HG03175 (cell line): Measurements from ENCODE around the gene DPH5.
"Not testable (repeated sequence)": the region's sequence is repeated elsewhere in the genome, so short reads cannot be mapped to it uniquely, and the experiment has no call there.

Experiments used
- ATAC-seq: cut with Tn5 transposase; IDR thresholded peaks from one replicate; pipeline ENCODE4 v1.9.1; 2021; ENCODE audit warnings: mild to moderate bottlenecking, moderate library complexity; ENCODE audit not compliant: unreplicated experiment

Gene DPH5, protein sequence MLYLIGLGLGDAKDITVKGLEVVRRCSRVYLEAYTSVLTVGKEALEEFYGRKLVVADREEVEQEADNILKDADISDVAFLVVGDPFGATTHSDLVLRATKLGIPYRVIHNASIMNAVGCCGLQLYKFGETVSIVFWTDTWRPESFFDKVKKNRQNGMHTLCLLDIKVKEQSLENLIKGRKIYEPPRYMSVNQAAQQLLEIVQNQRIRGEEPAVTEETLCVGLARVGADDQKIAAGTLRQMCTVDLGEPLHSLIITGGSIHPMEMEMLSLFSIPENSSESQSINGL

DNA sequence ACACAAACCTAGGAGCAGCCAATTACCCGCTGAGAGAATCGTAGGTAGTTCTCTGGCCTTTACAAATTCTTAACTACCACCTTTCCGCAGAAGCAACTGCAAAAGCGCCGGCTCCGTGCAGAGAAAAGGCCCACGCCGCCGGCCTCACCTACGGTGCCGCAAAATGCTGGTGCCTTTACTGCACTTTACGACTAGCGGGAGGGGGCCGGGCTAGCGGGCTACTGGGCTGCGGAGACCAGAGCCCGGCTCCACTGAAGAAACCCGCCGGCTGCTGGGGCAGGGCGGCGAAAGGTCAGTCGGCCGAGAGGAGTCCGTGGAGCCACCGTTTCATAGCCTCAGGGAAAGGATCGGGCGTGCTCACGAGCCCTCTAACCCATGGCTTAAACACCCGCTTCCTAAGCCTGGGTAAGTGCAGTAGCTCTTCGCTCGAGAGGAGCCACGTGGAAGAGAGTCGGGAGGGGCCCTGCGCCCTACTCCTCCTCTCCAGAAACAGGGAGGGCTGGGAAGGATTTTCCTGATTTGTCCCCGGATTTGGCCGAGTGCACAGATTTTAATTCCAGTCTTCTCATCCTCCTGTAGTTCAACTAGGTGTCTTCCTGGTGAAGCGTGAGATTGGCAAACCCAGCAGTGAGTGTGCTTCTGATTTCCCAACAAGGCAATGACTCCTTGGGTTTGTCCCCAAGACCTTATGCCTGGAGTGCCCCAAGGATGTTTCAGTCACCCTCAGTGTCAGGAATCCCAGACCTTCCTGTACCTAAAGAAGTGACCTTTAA lies at the start of gene DPH5:
Gene DPH5, minus strand, starts transcription at position 128 of the 773 bp plus-strand sequence. CDS start 341 bp downstream, outside the sequence.
- ATAC-seq: peak; percentile 84

DNA sequence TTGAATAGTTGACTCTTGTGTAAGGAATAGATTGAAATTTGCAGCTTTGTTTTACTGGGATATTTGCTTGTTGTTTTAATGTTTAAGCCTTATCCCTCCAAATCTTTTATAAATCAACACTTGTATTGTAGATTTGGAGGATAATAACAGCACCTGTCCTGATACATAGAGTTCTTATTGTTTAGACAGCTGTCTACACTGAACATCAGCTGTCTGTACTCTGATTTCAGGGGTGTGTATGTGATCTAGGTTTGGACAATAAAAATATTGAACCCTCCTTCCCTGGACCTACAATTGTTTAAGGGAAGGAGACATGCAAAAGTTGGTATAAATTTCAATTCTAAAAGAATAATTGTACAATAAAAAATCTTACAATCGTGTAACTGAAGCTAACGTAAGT lies 48.3 kb upstream of the DPH5 start:
- no peak for ATAC-seq

DNA sequence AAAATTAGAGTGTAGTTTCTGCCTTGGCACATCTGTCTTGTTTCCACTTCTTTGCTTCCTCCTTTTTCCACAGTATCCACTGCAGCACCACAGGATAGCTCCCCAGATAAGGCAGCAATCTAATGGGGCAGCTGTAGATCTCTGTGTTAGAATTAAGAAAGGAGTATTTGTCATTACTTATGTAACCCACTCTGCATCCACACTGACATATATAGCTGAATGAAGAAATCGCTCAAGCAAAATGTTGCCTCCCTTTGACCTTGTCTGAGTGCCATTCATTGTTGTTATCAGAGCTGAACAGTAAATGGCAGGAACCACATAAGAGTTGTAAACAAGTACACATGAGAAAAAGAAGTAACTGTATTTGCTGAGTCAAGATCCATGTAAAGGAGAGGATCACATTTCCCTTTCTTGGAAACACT lies 45.9 kb upstream of the DPH5 start:
- no peak for ATAC-seq

DNA sequence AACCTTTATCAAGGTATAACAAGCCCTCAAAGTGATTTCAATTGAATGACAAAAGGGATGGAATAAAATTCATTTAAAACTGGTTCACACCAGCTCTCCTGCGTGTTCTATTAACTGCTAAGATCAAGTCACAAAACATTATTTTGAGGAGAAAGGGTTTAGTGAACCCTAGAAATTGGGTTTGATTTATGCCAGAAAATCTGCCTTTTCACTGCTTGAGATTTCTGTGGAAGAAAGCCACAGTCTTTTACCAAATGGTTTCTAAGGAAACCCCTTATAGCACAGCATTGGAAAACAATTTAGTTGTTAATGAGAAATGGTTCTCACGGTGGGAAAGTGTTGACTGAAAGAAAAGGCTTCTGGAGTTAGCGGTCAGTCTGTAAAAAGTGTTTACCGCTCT lies 43.6 kb upstream of the DPH5 start:
- no peak for ATAC-seq

DNA sequence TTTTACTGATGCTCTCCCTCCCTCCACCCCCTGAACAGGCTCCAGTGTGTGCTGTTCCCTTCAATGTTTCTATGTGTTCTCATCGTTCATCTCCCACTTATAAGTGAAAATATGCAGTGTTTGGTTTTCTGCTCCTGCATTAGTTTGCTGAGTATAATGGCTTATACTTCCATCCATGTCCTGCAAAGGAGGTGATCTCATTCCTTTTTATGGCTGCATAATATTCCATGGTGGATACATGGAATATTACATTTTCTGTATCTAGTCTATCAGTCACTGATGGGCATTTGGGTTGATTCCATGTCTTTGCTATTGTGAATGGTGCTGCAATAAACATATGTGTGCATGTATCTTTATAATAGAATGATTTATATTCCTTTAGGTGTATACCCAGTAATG lies 41.4 kb upstream of the DPH5 start:
- ATAC-seq: not testable (repeated sequence)

DNA sequence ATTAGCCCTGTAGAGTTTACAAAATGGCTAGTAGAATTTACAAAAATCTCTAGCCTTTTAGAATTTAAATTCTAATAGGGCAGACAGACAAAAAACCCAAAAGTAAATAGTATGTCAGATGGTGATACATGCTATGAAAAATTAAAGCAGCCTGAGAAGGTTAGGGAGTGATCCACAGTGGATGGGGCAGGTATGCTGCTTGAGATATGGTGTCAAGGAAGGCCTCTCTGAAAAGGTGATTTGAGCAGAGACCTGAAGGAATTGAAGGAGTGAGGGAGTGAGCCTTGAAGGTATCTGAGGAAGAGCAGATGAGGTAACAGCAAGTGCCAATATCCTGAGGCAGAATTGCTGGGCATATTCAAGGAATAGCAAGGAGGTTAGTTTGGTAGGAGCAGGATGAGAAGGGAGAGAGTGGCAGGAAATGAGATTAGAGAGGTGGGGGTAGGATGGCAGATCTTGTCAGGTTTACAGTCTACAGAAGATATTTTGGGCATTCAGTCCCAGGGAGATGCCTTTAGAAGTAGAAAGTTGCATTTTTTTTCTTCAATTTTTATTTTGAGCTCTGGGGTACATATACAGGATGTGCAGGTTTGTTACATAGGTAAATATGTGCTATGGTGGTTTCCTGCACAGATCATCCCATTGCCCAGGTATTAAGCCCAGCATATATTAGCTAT lies 40.8 kb upstream of the DPH5 start:
- ATAC-seq: no peak

DNA sequence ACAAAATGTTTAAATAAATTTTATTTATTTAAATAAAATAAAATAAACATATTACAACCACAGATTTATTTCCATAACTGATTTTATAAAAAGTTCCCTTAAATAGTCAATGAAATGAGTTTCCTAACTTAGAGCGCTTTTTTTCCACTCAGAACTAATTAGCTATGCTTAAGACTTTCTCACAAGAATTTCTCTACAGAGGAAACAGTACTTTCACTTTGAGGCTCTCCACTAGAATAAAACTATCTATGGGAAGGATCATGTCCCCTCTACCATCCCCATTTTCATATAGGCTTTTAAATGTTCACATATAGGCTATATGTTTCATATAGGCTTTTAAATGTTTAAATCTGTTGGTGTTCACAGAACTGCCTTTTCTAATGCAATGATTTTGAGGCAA lies 40.0 kb upstream of the DPH5 start:
- no peak for ATAC-seq

DNA sequence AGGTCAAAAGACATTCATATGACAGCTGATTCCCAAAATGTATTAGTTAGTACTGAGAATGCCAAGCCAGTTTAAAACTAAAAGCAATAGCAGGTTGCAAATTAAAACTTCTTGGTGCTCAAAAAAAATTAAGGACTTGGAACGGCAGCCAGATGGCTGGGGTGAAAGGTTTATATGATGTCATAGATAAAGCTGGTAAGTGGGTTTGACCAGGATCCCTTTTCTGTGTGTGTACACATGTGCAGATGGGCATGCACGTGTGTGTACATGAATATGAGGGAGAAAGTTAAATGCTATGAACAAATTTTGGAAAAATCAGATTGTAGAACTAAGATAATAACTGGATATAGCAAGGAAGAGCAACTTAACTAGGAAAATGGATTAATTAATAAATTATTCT lies 39.1 kb upstream of the DPH5 start:
- no peak for ATAC-seq

DNA sequence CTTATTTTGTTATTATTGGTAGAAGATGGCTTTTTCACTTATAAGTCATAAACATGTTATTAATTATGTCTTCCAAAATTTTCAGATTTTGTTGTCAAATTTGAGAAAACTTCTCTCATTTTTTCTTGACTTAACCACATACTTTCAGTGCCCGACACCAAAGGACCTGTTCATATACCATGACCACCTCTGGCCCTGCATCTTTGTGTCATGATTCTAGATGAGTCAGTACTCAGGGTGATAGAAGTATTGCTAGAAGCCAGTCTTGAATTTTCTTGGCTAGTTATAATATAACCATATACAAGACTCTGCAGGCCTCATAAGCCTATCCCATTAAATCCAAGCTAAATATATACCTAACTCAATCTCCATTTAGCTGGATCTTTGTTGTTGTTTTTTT lies 35.4 kb upstream of the DPH5 start:
- ATAC-seq: peak; percentile 72

DNA sequence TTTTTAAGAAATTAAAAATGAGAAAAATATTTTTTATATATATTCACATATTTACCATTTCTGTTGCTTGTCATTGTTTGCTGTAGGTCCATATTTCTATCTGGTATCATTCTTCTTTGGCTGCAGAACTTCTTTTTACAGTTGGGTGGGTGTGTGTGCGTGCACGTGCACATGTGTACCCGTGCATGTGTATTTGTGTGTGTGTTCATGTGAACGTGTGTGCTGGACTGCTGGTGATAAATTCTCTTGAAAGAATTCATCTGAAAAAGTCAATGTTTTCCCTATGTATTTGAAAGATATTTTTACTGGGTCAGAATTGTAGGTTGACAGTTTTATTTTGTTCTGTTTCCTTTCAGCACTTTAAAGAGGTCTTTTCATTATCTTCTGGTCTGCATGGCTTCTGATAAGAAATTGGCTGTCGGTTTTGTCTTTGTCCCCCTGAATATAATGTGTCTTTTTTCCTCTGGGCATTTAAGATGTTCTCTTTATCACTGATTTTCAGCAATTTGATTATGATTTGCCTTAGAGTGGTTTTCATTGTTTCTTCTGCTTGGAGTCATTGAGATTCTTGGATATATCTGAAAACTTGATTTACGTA lies 34.5 kb upstream of the DPH5 start:
- ATAC-seq: no peak

DNA sequence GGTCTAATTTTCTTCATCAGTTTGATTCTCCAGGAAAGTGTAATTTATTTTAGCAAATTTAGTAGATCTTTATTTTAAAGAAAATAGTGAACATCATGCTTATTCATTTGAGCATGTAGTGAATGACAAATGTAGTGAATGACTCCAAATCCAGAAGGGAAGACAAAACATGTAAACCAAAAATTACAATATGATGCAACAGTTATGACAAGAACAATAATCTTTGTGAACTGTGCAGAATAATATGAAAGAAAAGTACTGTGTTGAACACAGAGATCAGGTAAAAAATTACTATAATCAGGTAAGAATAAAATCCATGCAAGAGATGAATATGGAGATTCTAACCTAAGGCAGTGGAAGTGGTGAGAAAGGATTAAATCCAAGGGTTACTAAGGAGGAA lies 30.0 kb upstream of the DPH5 start:
- no peak for ATAC-seq

DNA sequence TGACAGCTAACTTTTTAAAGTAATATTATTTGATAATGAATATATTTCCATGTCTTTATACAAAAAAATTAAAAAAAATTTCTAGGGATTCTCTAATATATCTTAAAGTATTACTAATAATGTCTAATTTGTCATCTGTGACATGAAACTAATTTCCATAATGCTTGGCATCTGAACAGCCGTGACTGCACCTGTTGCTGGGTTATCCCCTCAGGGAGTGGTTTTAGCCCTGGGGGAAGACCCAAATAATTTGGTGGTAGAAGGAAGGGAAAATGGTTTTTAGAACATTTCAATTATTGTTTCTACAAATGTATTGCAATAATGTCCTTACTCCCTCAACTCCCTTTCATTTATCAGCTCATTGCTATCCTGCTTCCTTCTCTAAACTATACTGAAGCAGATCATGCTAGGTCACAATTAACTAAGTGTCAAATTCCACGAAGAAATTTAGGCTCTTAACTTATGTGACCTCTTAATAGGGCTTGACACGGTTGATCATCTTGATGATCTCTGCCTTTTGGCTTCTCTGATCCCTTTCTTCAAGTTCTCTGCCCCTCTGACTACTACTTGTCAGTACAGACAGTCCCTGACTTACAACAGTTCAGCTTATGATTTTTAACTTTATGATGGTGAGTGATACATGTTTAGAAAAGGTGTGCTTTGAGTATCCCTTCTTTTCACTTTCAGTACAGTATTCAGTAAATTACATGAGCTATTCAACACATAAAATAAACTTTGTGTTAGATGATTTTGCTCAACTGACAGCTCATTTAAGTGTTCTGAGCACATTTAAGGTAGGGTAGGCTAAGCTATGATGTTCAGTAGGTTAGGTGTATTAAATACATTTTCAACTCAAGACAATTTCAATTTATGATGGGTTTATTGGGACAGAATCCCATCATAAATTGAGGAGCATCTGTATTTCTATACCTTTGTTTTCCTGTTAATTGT lies 26.4 kb upstream of the DPH5 start:
- ATAC-seq: peak; percentile 83

DNA sequence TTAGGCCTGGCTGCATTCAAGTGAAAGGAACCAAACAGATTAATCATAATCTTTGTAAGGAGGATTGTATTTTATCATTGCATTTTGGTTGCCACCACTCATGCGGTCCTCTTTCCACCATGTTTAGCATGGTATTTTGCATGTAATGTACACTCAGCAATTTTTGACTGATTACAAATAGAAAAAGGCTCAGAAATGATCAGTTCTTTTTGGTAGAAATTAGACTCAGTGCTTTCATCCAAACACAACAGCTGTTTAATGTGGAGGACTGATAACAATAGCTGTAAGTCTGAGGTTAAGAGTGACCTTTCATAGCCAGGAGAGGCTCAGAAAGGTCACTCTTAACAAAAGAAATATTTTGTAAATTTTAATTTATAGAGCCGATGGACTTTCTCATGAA lies 25.3 kb upstream of the DPH5 start:
- ATAC-seq: no peak

DNA sequence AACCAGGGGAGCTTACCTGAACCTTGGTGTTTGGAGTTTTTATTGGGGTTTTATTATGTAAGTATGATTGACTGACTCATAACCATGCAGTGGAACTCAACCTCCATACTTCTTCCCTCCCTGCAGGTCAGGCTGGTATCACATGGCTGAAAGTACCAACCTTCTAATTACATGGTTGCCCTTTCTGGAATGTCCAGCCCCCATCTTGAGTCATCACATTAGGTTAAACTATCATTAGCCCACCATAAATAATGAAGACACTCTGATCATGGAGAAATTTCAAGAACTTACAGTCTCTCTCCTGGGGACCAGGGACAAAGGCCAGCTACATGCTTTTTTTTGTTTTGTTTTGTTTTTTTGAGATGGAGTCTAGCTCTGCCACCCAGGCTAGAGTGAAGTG lies 19.2 kb upstream of the DPH5 start:
- ATAC-seq: no peak

DNA sequence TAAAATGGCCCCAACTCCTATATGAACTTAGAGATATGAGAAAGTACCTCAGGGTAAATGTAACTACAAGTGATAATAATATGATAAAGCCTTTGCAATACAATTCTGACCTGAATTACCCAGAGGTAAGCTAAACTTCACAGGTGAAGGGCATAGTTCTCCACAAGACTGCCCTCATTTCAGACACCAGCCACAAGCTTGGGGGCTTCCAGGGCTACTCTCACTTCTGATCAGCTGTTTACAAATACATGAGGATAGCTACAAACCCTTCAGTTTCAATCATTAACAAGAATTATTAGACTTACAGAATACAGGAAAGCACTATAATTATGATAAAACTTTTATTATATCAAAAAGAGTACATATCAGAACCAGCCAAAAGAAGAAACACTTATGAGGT lies 18.7 kb upstream of the DPH5 start:
- ATAC-seq: no peak

DNA sequence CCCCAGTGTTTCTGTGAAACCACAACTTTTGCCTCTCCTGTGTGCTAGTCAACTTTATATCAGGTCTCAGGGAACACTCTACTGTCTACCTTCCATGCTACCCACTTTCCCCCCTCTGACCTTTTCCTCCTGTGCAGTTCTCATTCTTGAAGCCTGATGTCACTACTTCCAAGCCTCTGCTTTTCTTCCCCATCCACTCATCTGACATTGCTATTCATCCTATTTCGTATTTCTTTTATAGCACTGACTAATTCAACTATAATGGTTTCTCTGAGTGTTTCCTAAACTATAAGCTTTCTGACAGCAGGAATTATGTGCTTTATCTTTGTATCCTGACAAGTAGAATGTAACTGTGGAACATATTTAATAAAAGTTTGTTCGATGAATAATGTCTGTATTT lies 18.2 kb upstream of the DPH5 start:
- ATAC-seq: no peak

DNA sequence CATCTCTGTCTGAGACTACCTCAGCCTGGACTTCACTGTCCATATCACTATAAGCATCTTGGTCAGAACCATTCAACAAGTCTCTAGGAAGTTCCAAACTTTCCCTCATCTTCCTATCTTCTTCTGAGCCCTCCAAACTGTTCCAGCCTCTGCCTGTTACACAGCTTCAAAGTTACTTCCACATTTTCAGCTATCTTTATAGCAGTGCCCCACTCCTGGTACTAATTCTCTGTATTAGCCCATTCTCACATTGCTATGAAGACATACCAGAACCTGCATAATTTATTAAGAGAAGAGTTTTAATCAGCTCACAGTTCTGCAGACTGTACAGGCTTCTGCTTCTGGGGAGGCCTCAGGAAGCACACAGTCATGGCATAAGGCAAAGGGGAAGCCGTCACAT lies 15.7 kb upstream of the DPH5 start:
- ATAC-seq: no peak

DNA sequence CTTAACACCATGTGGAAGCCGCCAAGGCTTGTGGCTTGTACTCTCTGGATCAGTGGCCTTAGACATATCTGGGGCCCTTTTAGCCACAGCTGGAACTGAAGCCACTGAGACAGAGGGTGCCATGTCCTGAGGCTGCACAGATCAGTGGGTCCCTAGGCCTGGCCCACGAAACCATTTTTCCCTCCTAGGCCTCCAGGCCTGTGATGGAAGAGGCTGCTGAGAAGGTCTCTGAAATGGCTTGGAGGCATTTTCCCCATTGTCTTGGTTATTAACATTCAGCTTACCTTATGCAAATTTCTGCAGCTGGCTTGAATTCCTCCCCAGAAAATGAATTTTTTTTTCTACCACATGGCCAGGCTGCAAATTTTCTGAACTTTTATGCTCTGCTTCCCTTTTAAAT lies 15.1 kb upstream of the DPH5 start:
- ATAC-seq: no peak

DNA sequence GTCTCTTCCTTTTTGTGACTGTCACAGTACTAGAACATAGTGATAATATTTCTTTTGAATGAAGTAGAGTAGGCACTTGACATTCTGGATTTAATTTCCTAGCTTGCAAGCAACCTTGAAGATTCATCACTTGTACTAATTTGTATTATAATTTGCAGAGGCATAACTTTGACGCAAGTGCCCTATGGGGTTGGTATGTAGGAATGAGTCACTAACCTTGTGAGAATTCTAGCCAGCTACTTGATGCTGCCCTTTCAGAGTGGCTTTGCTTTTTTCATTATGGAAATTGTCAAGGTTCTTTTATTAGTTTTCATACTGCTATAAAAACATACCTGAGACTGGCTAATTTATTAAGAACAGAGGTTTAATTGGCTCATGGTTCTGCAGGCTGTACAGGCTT lies 13.7 kb upstream of the DPH5 start:
- no peak for ATAC-seq

DNA sequence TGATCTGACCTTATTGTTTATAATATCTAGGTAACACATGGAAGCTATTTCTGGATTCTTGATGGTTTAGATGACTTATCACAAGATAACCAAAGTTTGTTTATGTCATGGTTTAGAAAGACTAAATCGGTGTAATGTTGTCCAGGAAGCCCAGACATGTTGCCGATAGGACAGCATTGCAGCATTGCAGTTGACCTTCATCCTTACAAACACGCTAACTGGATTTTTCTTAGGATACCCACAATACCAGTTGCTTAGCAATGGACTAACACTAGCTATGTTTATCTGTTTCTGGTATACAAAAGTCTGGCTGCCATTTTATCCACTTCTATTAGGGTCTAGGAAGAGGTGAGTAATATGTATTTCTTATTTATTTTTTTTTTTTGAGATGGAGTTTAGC lies 11.7 kb upstream of the DPH5 start:
- no peak for ATAC-seq

DNA sequence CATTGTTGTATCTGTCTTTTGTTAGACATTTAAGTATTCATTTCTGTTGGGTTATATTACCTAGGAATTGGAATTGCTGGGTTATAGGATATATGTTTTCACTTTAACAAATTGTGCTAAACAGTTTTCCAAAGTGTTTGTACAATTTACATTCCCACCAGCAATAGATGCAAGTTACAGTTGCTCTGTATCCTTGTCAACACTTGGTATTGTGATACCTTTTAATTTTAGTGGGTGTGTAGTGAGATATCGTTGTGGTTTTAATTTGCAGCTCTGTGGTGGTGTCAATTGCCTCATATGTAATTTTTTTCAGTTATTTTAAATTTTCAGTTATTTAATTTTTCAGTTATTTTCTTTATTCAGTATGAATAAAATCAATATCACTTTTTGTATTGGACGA lies 7.4 kb upstream of the DPH5 start:
- ATAC-seq: no peak
